HG02870 (cell line): ENCODE data around the gene LAMA2.

Experiments
- ATAC-seq: cut with Tn5 transposase; IDR thresholded peaks from one replicate; pipeline ENCODE4 v1.9.1; 2021; ENCODE audit warnings: mild to moderate bottlenecking, moderate library complexity; ENCODE audit not compliant: unreplicated experiment

Gene LAMA2

GRCh38 chr6:129478379-129478778 is 595.4 kb downstream of the LAMA2 start:
- no peak for ATAC-seq

- ATAC-seq: no peak
These were observed 598.8 kb downstream of the LAMA2 start for GRCh38 chr6:129481706-129482105.

- ATAC-seq: no peak
These were observed 602.8 kb downstream of the LAMA2 start for GRCh38 chr6:129485746-129486145.

- no peak for ATAC-seq
These were observed 603.4 kb downstream of the LAMA2 start for GRCh38 chr6:129486327-129486726.

GRCh38 chr6:129488313-129488712 is 605.4 kb downstream of the LAMA2 start:
- ATAC-seq: no peak

- no peak for ATAC-seq
These were observed 606.4 kb downstream of the LAMA2 start for GRCh38 chr6:129489215-129489765.

GRCh38 chr6:129490521-129491255 is 607.8 kb downstream of the LAMA2 start:
- ATAC-seq: peak; percentile 88

GRCh38 chr6:129491436-129491835 is 608.5 kb downstream of the LAMA2 start:
- ATAC-seq: peak; percentile 4

GRCh38 chr6:129492260-129492659 is 609.3 kb downstream of the LAMA2 start:
- ATAC-seq: no peak

GRCh38 chr6:129493354-129493902 is 610.5 kb downstream of the LAMA2 start:
- ATAC-seq: no peak

GRCh38 chr6:129494099-129494498 is 611.2 kb downstream of the LAMA2 start:
- no peak for ATAC-seq

- ATAC-seq: no peak
These were observed 611.6 kb downstream of the LAMA2 start for GRCh38 chr6:129494586-129494985.

- ATAC-seq: no peak
These were observed 612.7 kb downstream of the LAMA2 start for GRCh38 chr6:129495652-129496051.

GRCh38 chr6:129497481-129498441 is 614.8 kb downstream of the LAMA2 start:
- ATAC-seq: no peak

GRCh38 chr6:129498541-129498940 is 615.6 kb downstream of the LAMA2 start:
- ATAC-seq: no peak

GRCh38 chr6:129498950-129499842 is 616.3 kb downstream of the LAMA2 start:
- peak; percentile 55 for ATAC-seq

- ATAC-seq: no peak
These were observed 616.9 kb downstream of the LAMA2 start for GRCh38 chr6:129499843-129500219.

GRCh38 chr6:129500958-129501739 is 618.2 kb downstream of the LAMA2 start:
- no peak for ATAC-seq
